ENCODE results near the gene FCHO1.

- TF ChIP-seq CTCF (IDR thresholded peaks at IDR 0.05) (no peak), POLR2A (IDR thresholded peaks at IDR 0.05) (no peak)
Observed at GRCh38 chr19:17824339-17824738, 73.1 kb downstream of the FCHO1 start.
